ENCODE measurements around the gene IRAG1.

IRAG1 gene

GRCh38 chr11:10699072-10699471 lies 5.5 kb upstream of the IRAG1 start:
- Histone ChIP-seq H3K4me2 (ENCODE audit: insufficient read depth, low read length, poor library complexity, severe bottlenecking) (no peak overlapping the region), H3K36me3 (replicated peaks in 1 of 2; ENCODE audit: control insufficient read depth in 2 of 2, insufficient read depth in 2 of 2, low read length in 2 of 2) (no peaks in the 10 kb centered on the region), H3K4me3 (ENCODE audit: low read length in 2 of 2) (no peak overlapping the region), H2BK120ac (ENCODE audit: low read depth, low read length) (no peak overlapping the region), H2BK12ac (ENCODE audit: low read length) (no peak overlapping the region), H3K79me1 (ENCODE audit: low read depth, low read length) (no peaks in the 10 kb centered on the region), H4K8ac (ENCODE audit: low read depth, low read length) (no peak overlapping the region), H3K27me3 (ENCODE audit: control insufficient read depth in 3 of 3, insufficient read depth in 3 of 3, low read depth in 1 of 3, low read length in 3 of 3) (no peaks in the 10 kb centered on the region), H4K91ac (ENCODE audit: low read depth, low read length, poor library complexity) (no peak overlapping the region), H3K9ac (ENCODE audit: low read depth, low read length, poor library complexity) (no peak overlapping the region), H3K27ac (replicated peaks; ENCODE audit: low read length) (no peak overlapping the region), H3K4ac (ENCODE audit: low read length) (no peak overlapping the region), H2AK5ac (ENCODE audit: low read depth, low read length) (no peak overlapping the region), H3K4me1 (ENCODE audit: control insufficient read depth in 2 of 2, insufficient read depth in 1 of 2, low read depth in 1 of 2, low read length in 2 of 2) (no peaks in the 10 kb centered on the region), H3K18ac (ENCODE audit: low read length) (no peak overlapping the region), H2AFZ (ENCODE audit: low read length) (no peak overlapping the region), H3K9me3 (replicated peaks in 1 of 2; ENCODE audit: control insufficient read depth in 2 of 2, insufficient read depth in 1 of 2, low read depth in 1 of 2, low read length in 2 of 2) (peaks cover 0 to 2% of the 10 kb centered on the region in 2 donors), H3K14ac (ENCODE audit: low read length) (no peak overlapping the region), H2BK5ac (ENCODE audit: low read length) (no peak overlapping the region), H2BK15ac (ENCODE audit: low read length) (no peak overlapping the region), H3K23ac (ENCODE audit: low read depth, low read length, poor library complexity) (no peak overlapping the region)
- WGBS, 2 donors (ENCODE audit: extremely low coverage in 2 of 2, insufficient read length in 2 of 2, insufficient replicate concordance in 1 of 2) = no CpG with 5 or more reads among the region's 3 CpGs
- DNase-seq (ENCODE audit: low spot score) = no peak

GRCh38 chr11:10697323-10697620 lies 3.7 kb upstream of the IRAG1 start:
- Histone ChIP-seq H3K14ac (ENCODE audit: low read length) (no peak overlapping the region), H2AFZ (ENCODE audit: low read length) (no peak overlapping the region)

GRCh38 chr11:10696468-10697322 lies 3.1 kb upstream of the IRAG1 start:
- Histone ChIP-seq H3K23ac (ENCODE audit: low read depth, low read length, poor library complexity) (no peak overlapping the region), H3K14ac (ENCODE audit: low read length) (no peak overlapping the region), H2BK5ac (ENCODE audit: low read length) (no peak overlapping the region), H3K9ac (ENCODE audit: low read depth, low read length, poor library complexity) (no peak overlapping the region), H2BK12ac (ENCODE audit: low read length) (no peak overlapping the region), H3K4me2 (ENCODE audit: insufficient read depth, low read length, poor library complexity, severe bottlenecking) (no peak overlapping the region), H4K8ac (ENCODE audit: low read depth, low read length) (no peak overlapping the region), H3K27ac (replicated peaks; ENCODE audit: low read length) (no peak overlapping the region), H2BK15ac (ENCODE audit: low read length) (no peak overlapping the region), H3K9me3 (replicated peaks in 1 of 2; ENCODE audit: control insufficient read depth in 2 of 2, insufficient read depth in 1 of 2, low read depth in 1 of 2, low read length in 2 of 2) (peaks cover 0 to 2% of the 10 kb centered on the region in 2 donors), H3K4ac (ENCODE audit: low read length) (no peak overlapping the region), H3K79me1 (ENCODE audit: low read depth, low read length) (no peaks in the 10 kb centered on the region), H2AFZ (ENCODE audit: low read length) (no peak overlapping the region), H2BK120ac (ENCODE audit: low read depth, low read length) (no peak overlapping the region), H3K18ac (ENCODE audit: low read length) (no peak overlapping the region), H3K4me3 (ENCODE audit: low read length in 2 of 2) (no peak overlapping the region), H3K27me3 (ENCODE audit: control insufficient read depth in 3 of 3, insufficient read depth in 3 of 3, low read depth in 1 of 3, low read length in 3 of 3) (no peaks in the 10 kb centered on the region), H3K4me1 (ENCODE audit: control insufficient read depth in 2 of 2, insufficient read depth in 1 of 2, low read depth in 1 of 2, low read length in 2 of 2) (no peaks in the 10 kb centered on the region), H3K36me3 (replicated peaks in 1 of 2; ENCODE audit: control insufficient read depth in 2 of 2, insufficient read depth in 2 of 2, low read length in 2 of 2) (no peaks in the 10 kb centered on the region), H4K91ac (ENCODE audit: low read depth, low read length, poor library complexity) (no peak overlapping the region), H2AK5ac (ENCODE audit: low read depth, low read length) (no peak overlapping the region)
- no peak for DNase-seq (ENCODE audit: low spot score)
- no CpG with 5 or more reads among the region's 9 CpGs for WGBS, 2 donors (ENCODE audit: extremely low coverage in 2 of 2, insufficient read length in 2 of 2, insufficient replicate concordance in 1 of 2)

More at GRCh38 chr11:10697323-10697620, 3.7 kb upstream of the IRAG1 start:
- Histone ChIP-seq H3K27ac (replicated peaks; ENCODE audit: low read length) (no peak overlapping the region), H4K8ac (ENCODE audit: low read depth, low read length) (no peak overlapping the region), H3K27me3 (ENCODE audit: control insufficient read depth in 3 of 3, insufficient read depth in 3 of 3, low read depth in 1 of 3, low read length in 3 of 3) (no peaks in the 10 kb centered on the region), H2BK5ac (ENCODE audit: low read length) (no peak overlapping the region), H3K23ac (ENCODE audit: low read depth, low read length, poor library complexity) (no peak overlapping the region), H2AK5ac (ENCODE audit: low read depth, low read length) (no peak overlapping the region), H2BK15ac (ENCODE audit: low read length) (no peak overlapping the region), H3K9ac (ENCODE audit: low read depth, low read length, poor library complexity) (no peak overlapping the region), H2BK12ac (ENCODE audit: low read length) (no peak overlapping the region), H3K4me3 (ENCODE audit: low read length in 2 of 2) (no peak overlapping the region), H3K36me3 (replicated peaks in 1 of 2; ENCODE audit: control insufficient read depth in 2 of 2, insufficient read depth in 2 of 2, low read length in 2 of 2) (no peaks in the 10 kb centered on the region), H3K18ac (ENCODE audit: low read length) (no peak overlapping the region), H3K79me1 (ENCODE audit: low read depth, low read length) (no peaks in the 10 kb centered on the region), H2BK120ac (ENCODE audit: low read depth, low read length) (no peak overlapping the region), H3K4me1 (ENCODE audit: control insufficient read depth in 2 of 2, insufficient read depth in 1 of 2, low read depth in 1 of 2, low read length in 2 of 2) (no peaks in the 10 kb centered on the region), H3K4ac (ENCODE audit: low read length) (no peak overlapping the region), H3K9me3 (replicated peaks in 1 of 2; ENCODE audit: control insufficient read depth in 2 of 2, insufficient read depth in 1 of 2, low read depth in 1 of 2, low read length in 2 of 2) (peaks cover 0 to 2% of the 10 kb centered on the region in 2 donors), H3K4me2 (ENCODE audit: insufficient read depth, low read length, poor library complexity, severe bottlenecking) (no peak overlapping the region), H4K91ac (ENCODE audit: low read depth, low read length, poor library complexity) (no peak overlapping the region)
- DNase-seq (ENCODE audit: low spot score) = no peak
- WGBS, 2 donors (ENCODE audit: extremely low coverage in 2 of 2, insufficient read length in 2 of 2, insufficient replicate concordance in 1 of 2) = no CpG with 5 or more reads among the region's 2 CpGs

DNA sequence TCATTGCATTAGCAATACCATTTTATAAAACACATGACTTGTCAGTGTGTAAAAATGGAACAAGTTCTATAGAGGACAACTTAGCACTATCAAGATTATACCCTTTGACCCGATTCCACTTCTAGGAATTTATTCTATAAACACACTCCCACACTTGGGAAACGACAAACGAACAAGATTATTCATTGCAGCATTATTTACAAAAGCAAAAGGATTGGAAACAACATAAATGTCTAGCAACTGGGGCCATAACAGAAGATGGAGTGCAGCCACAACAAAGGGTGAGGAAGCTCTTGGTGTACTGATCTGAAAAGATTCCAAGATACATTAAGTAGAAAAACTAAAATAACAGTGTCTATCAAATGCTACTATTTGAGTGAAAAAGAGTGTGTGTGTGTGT lies 2.3 kb upstream of the IRAG1 start:
- no peak overlapping the region for H2AK5ac ChIP-seq (ENCODE audit: low read depth, low read length)
- peaks cover 0 to 2% of the 10 kb centered on the region in 2 donors for H3K9me3 ChIP-seq (replicated peaks in 1 of 2; ENCODE audit: control insufficient read depth in 2 of 2, insufficient read depth in 1 of 2, low read depth in 1 of 2, low read length in 2 of 2)
- no peak overlapping the region for H2AFZ ChIP-seq (ENCODE audit: low read length)
- H3K9ac ChIP-seq (ENCODE audit: low read depth, low read length, poor library complexity) = no peak overlapping the region
- no peak overlapping the region for H3K4ac ChIP-seq (ENCODE audit: low read length)
- H3K27ac ChIP-seq (replicated peaks; ENCODE audit: low read length) = no peak overlapping the region
- no peaks in the 10 kb centered on the region for H3K36me3 ChIP-seq (replicated peaks in 1 of 2; ENCODE audit: control insufficient read depth in 2 of 2, insufficient read depth in 2 of 2, low read length in 2 of 2)
- no peak overlapping the region for H3K4me3 ChIP-seq (ENCODE audit: low read length in 2 of 2)
- H3K4me2 ChIP-seq (ENCODE audit: insufficient read depth, low read length, poor library complexity, severe bottlenecking) = no peak overlapping the region
- WGBS, 2 donors (ENCODE audit: extremely low coverage in 2 of 2, insufficient read length in 2 of 2, insufficient replicate concordance in 1 of 2) = no CpG with 5 or more reads among the region's 3 CpGs
- no peak overlapping the region for H3K18ac ChIP-seq (ENCODE audit: low read length)
- no peak overlapping the region for H4K8ac ChIP-seq (ENCODE audit: low read depth, low read length)
- no peak overlapping the region for H2BK15ac ChIP-seq (ENCODE audit: low read length)
- no peak overlapping the region for H2BK5ac ChIP-seq (ENCODE audit: low read length)
- no peak overlapping the region for H2BK12ac ChIP-seq (ENCODE audit: low read length)
- H3K27me3 ChIP-seq (ENCODE audit: control insufficient read depth in 3 of 3, insufficient read depth in 3 of 3, low read depth in 1 of 3, low read length in 3 of 3) = no peaks in the 10 kb centered on the region
- no peak overlapping the region for H3K23ac ChIP-seq (ENCODE audit: low read depth, low read length, poor library complexity)
- no peak overlapping the region for H4K91ac ChIP-seq (ENCODE audit: low read depth, low read length, poor library complexity)
- H2BK120ac ChIP-seq (ENCODE audit: low read depth, low read length) = no peak overlapping the region
- no peaks in the 10 kb centered on the region for H3K4me1 ChIP-seq (ENCODE audit: control insufficient read depth in 2 of 2, insufficient read depth in 1 of 2, low read depth in 1 of 2, low read length in 2 of 2)
- no peak overlapping the region for H3K14ac ChIP-seq (ENCODE audit: low read length)
- no peaks in the 10 kb centered on the region for H3K79me1 ChIP-seq (ENCODE audit: low read depth, low read length)
- DNase-seq (ENCODE audit: low spot score) = no peak

Measured in neuronal stem cell (in vitro differentiated cells).